RWPE2 (cell line): ENCODE measurements around the gene BUB3.
A peak's percentile ranks its signal among the peaks of the same experiment; 100 is the strongest.

Experiments
- ATAC-seq: fragments of 200-7000 bp; cut with Tn5 transposase; 3 replicates; pipeline ENCODE4 v1.9.1; 2021; ENCODE audit warnings: low read depth
- DNase-seq: peaks from one replicate; pipeline ENCODE4 v3.0.0-alpha.2; 2020; ENCODE audit warnings: low spot score
- H3K27ac ChIP-seq: fragments of 450-650 bp; 2 replicates; pipeline ENCODE4 v1.5.1; 2017; ENCODE audit warnings: mild to moderate bottlenecking; ENCODE audit not compliant: poor library complexity, severe bottlenecking
- H3K27me3 ChIP-seq: fragments of 250-450 bp; sonication (Bioruptor Pico); 2 replicates; pipeline ENCODE4 v1.5.1; 2021; ENCODE audit warnings: mild to moderate bottlenecking, moderate library complexity; ENCODE audit not compliant: insufficient read depth, poor library complexity, severe bottlenecking
- H3K36me3 ChIP-seq: fragments of 250-450 bp; sonication (Bioruptor Pico); 2 replicates; pipeline ENCODE4 v1.5.1; 2020; ENCODE audit warnings: low read depth, mild to moderate bottlenecking, moderate library complexity
- H3K4me1 ChIP-seq: fragments of 250-450 bp; sonication (Bioruptor Pico); 2 replicates; pipeline ENCODE4 v1.5.1; 2021; ENCODE audit warnings: mild to moderate bottlenecking, moderate library complexity; ENCODE audit not compliant: insufficient read depth, poor library complexity, severe bottlenecking
- H3K4me3 ChIP-seq: fragments of 250-450 bp; sonication (Bioruptor Pico); 2 replicates; pipeline ENCODE4 v1.5.1; 2021; ENCODE audit warnings: mild to moderate bottlenecking, moderate library complexity; ENCODE audit not compliant: severe bottlenecking
- H3K9me3 ChIP-seq: fragments of 250-450 bp; sonication (Bioruptor Pico); 2 replicates; pipeline ENCODE4 v1.5.1; 2021; ENCODE audit warnings: mild to moderate bottlenecking, moderate library complexity; ENCODE audit not compliant: severe bottlenecking
- TF ChIP-seq, protein P1 (sequence below): fragments of 450-650 bp; IDR thresholded peaks from one replicate; pipeline ENCODE4 v1.5.1; 2017; ENCODE audit warnings: mild to moderate bottlenecking, moderate library complexity; ENCODE audit not compliant: poor library complexity, severe bottlenecking

The BUB3 gene

DNA sequence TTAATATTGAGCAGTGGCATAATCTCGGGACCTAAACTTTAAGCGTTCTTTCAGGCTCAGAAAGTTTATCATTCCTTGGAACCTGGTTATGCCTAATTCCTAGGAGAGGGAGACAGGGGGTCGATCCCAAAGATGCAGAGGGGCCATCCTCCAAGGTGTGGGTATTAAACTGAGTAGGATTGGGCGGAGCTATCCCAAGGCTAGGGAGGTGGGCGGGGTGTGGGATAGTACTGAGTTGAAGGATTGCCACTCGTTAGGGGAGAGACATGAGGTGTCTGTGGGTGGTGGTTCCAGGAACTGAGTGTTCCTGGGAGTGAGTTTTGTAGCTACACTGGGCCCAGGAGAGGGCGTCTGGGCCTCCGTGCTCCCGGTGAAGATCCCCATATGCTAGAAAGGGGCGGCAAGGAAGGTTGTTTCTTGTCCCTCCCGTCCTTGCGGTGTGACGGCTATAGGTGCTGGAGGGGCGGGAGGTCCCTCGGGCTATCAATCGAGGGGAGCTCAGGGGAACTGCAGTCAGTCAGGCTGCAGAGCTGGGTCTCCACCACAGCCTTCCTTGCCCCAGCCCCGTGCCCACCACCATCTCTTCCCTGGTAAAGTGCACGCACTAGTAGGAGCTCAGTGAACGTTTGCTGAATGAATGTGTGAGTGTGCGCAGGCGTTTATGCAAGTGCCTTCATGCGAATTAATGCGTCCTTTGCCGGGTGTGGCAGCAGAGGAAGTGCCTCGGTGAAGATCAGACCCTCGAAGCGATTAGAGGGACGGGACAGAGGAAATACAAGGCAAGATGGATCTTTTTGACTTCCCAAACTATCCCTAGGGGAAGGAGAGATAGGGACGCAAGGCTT, 9.3 kb upstream of the BUB3 start:
- ATAC-seq (peak; percentile 35), DNase-seq (no peak)
- peaks cover 100% of the 10 kb centered on the region for H3K27me3 ChIP-seq
- no peaks in the 10 kb centered on the region for H3K4me1 ChIP-seq
- no peak overlapping the region for H3K27ac ChIP-seq
- TF ChIP-seq, protein P1, sequence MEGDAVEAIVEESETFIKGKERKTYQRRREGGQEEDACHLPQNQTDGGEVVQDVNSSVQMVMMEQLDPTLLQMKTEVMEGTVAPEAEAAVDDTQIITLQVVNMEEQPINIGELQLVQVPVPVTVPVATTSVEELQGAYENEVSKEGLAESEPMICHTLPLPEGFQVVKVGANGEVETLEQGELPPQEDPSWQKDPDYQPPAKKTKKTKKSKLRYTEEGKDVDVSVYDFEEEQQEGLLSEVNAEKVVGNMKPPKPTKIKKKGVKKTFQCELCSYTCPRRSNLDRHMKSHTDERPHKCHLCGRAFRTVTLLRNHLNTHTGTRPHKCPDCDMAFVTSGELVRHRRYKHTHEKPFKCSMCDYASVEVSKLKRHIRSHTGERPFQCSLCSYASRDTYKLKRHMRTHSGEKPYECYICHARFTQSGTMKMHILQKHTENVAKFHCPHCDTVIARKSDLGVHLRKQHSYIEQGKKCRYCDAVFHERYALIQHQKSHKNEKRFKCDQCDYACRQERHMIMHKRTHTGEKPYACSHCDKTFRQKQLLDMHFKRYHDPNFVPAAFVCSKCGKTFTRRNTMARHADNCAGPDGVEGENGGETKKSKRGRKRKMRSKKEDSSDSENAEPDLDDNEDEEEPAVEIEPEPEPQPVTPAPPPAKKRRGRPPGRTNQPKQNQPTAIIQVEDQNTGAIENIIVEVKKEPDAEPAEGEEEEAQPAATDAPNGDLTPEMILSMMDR = no peak
- H3K36me3 ChIP-seq = no peaks in the 10 kb centered on the region
- H3K4me3 ChIP-seq = no peak overlapping the region
- H3K9me3 ChIP-seq = no peaks in the 10 kb centered on the region

DNA sequence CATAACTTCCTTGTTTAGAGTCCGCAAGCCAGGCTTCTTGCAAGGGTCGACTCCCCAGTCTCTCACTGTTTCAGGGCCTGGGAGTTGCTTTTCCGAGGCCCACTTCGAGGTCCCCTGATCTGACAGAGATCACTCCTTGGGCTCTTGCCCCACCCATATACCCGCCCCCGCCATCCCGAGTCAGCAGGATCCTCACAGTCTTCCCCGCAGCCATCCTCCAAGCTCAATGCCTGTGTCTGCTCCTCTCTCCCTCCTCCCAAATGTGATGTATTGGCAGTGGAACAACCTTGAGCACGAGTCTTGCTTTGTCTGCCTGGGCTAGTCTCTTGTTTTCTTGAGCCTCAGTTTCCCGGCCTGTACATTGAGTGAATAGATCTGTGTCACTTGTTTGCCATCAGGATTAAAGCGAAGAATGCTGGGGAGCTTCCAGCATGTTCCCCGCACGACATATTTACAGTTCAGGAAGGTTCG, 8.6 kb upstream of the BUB3 start:
- Histone ChIP-seq H3K4me1 (no peaks in the 10 kb centered on the region), H3K9me3 (no peaks in the 10 kb centered on the region), H3K4me3 (no peak overlapping the region), H3K36me3 (no peaks in the 10 kb centered on the region), H3K27me3 (peaks cover 100% of the 10 kb centered on the region), H3K27ac (no peak overlapping the region)
- TF ChIP-seq, protein P1 = no peak
- no peak for ATAC-seq
- DNase-seq = no peak

- Histone ChIP-seq H3K4me1 (no peaks in the 10 kb centered on the region), H3K9me3 (no peaks in the 10 kb centered on the region), H3K27ac (no peak overlapping the region), H3K4me3 (no peak overlapping the region), H3K36me3 (no peaks in the 10 kb centered on the region), H3K27me3 (peaks cover 100% of the 10 kb centered on the region)
- no peak for DNase-seq
- TF ChIP-seq, protein P1 = no peak
- no peak for ATAC-seq
Observed at GRCh38 chr10:123146013-123146893, 7.9 kb upstream of the BUB3 start.

DNA sequence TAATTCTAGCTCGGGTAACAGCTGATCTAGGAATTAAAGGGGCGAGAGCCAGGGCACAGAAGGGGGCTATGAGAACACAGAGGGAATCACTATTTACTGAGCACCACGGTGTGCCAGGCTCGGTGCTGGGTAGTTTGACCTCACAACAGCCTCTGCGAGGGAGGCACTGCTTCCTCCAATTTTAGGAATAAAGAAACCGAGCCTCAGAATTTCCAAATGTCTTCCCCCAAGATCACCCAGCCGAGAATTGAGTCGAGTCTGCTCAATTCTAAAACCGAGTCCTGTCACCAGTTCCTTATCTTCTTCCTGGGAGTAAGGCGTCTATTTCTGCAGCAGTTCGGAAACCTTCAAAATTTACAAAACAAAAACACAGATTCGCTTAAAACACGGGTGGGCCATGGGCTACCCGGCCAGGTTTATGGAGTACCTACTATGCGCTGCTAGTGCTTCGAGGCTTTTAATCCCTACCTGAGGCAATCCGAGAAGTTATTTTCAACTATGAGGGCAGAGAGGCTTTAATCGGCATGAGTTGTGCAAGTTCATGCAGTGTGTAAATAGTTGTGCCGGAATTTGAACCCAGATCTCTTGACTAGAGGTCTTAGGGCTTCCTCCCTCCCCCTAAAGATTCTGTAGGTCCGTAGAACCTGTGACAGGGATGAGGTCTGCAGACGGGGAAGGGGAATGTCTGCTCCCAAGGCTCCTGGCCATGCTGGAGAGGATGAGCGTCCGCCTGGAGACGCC, 7.1 kb upstream of the BUB3 start:
- TF ChIP-seq, protein P1 = no peak
- DNase-seq (no peak), ATAC-seq (no peak)
- H3K9me3 ChIP-seq = no peaks in the 10 kb centered on the region
- H3K27me3 ChIP-seq = peaks cover 100% of the 10 kb centered on the region
- H3K4me3 ChIP-seq = no peak overlapping the region
- H3K36me3 ChIP-seq = no peaks in the 10 kb centered on the region
- no peak overlapping the region for H3K27ac ChIP-seq
- no peaks in the 10 kb centered on the region for H3K4me1 ChIP-seq
